RWPE1 (cell line): ENCODE results near the gene DCAF8.

Source experiments
- CTCF ChIA-PET: fragments of 350-600 bp; sonication (Branson Sonifier 250); formaldehyde crosslinking; extraction: SDS; loops from one replicate; lab custom pipeline; 2021; lab: Yijun Ruan, JAX
- POLR2A ChIA-PET: fragments of 400-600 bp; formaldehyde crosslinking; extraction: SDS; loops from one replicate; lab custom pipeline; 2020; ENCODE audit warnings: antibody characterized with exemption; ENCODE audit not compliant: low non-redundant PET; lab: Yijun Ruan, JAX
- DNase-seq: peaks from one replicate; pipeline ENCODE4 v3.0.0; 2012; ENCODE audit warnings: low spot score
- H3K27ac ChIP-seq: fragments of 450-650 bp; 2 replicates; pipeline ENCODE4 v1.5.1; 2017
- CTCF ChIP-seq: fragments of 450-650 bp; conservative IDR thresholded peaks from 2 replicates; pipeline ENCODE4 v1.5.1; 2017; ENCODE audit warnings: low read depth, mild to moderate bottlenecking

The DCAF8 gene

DNA sequence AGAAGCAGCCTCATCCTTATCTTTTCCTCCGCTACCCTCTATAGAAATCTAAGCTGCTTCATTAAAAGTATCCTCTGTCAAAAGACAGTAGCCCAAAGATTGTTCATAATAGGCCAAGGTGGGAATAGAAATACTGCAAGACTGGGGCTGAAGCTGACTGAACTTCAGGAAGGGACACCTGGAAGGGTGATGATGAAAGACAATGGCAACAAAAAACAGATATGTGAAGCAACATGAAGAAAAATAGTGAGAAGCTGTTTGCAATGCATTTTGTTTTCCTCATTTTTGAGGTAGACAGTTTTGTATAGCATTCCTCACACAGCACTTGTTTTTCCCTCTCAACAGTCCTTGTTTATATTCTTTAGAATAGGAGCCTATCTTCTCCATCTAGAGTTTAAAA is 16.9 kb downstream of the DCAF8 start:
- POLR2A ChIA-PET = no interaction called here
- CTCF ChIA-PET = interaction anchor here (0.6 to 0.7 kb wide), 3 partner anchors 20 to 327 kb away, joined by 3 to 6 read pairs (median 3); no protein-coding TSS in a partner anchor
- no peak overlapping the region for H3K27ac ChIP-seq
- no peak for DNase-seq
- TF ChIP-seq CTCF = no peak

- POLR2A ChIA-PET = no interaction called here
- no peak overlapping the region for H3K27ac ChIP-seq
- no peak for TF ChIP-seq CTCF
- DNase-seq = no peak
- CTCF ChIA-PET = interaction anchor here (0.7 to 1.6 kb wide), 5 partner anchors 8 to 144 kb away, joined by 3 to 6 read pairs (median 4); no protein-coding TSS in a partner anchor
Measured at GRCh38 chr1:160244209-160244608, 18.1 kb downstream of the DCAF8 start.

GRCh38 chr1:160243767-160244166 is 18.6 kb downstream of the DCAF8 start:
- no peak overlapping the region for H3K27ac ChIP-seq
- no peak for DNase-seq
- CTCF ChIA-PET = interaction anchor here (0.7 to 1.6 kb wide), 5 partner anchors 8 to 143 kb away, joined by 3 to 6 read pairs (median 4); no protein-coding TSS in a partner anchor
- POLR2A ChIA-PET = no interaction called here
- no peak for TF ChIP-seq CTCF

DNA sequence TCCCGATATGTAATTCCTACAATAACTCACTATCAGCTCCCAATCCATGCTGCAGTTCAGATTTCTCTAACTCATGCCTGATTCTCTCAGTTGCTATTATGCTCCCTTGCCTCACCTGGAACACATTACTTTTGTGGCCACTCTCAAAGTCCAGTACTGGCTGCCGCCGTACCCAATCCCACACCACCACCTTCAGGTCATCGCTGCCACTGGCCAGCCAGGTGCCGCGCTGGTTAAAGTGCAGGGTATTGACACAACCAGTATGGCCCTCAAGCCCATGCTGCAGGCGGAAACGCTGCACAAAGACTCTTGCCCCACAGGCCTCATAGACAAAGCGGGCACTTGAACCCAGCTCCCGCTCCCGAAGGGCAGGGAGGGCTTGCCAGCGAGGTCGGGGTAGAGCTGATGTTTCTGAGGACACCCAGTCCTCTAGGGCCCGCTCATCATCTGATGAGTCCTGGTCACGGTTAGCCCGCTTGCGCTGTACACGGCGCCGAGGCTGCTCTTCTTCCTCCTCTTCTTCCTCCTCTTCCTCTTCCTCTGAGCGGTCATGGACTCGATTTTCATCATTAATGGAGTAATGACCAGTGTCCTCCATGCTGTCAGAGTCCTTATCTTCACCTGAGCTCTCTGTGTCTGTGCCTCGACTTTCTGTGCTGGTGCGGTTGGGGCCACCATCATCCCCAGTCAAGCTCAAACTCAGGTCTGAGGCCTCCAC is 22.6 kb downstream of the DCAF8 start:
- POLR2A ChIA-PET = no interaction called here
- TF ChIP-seq CTCF = no peak
- no peak for DNase-seq
- CTCF ChIA-PET = interaction anchor here (0.7 to 3.2 kb wide), 4 partner anchors 12 to 161 kb away, joined by 3 to 12 read pairs (median 4); no protein-coding TSS in a partner anchor
- H3K27ac ChIP-seq = no peak overlapping the region

GRCh38 chr1:160238408-160238807 is 23.9 kb downstream of the DCAF8 start:
- CTCF ChIA-PET = interaction anchor here (0.6 to 3.2 kb wide), 3 partner anchors 13 to 108 kb away, joined by 4 to 12 read pairs (median 6); no protein-coding TSS in a partner anchor
- no peak for DNase-seq
- H3K27ac ChIP-seq = no peak overlapping the region
- POLR2A ChIA-PET = no interaction called here
- no peak for TF ChIP-seq CTCF

GRCh38 chr1:160237558-160237957 is 24.8 kb downstream of the DCAF8 start:
- no peak for DNase-seq
- CTCF ChIA-PET = interaction anchor here (3.2 kb wide), 1 partner anchor 15 kb away, joined by 12 read pairs; no protein-coding TSS in a partner anchor
- POLR2A ChIA-PET = no interaction called here
- TF ChIP-seq CTCF = no peak
- no peak overlapping the region for H3K27ac ChIP-seq
